Measurements from ENCODE around the gene DAP.

DAP gene

DNA sequence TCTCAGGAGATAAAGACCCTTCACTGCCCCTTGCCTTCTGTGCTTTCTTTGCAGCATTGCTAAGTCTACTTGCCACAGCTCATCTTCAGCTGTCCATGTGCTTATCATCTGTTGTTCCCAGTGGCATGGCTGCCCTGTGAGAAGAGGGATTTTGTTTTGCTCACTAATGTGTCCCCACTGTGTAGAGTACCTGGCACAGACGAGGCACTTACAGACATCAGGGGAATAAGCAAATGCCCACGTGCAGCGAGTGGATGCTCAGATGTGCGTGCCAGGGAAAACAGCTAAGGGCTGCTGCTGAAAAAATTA lies 31.0 kb downstream of the DAP start:
- no peak overlapping the region for H3K4me3 ChIP-seq (replicated peaks; ENCODE audit: low read depth, low read length)
- DNase-seq (ENCODE audit: extremely low read depth, insufficient read length): no peak
- TF ChIP-seq, protein P1, sequence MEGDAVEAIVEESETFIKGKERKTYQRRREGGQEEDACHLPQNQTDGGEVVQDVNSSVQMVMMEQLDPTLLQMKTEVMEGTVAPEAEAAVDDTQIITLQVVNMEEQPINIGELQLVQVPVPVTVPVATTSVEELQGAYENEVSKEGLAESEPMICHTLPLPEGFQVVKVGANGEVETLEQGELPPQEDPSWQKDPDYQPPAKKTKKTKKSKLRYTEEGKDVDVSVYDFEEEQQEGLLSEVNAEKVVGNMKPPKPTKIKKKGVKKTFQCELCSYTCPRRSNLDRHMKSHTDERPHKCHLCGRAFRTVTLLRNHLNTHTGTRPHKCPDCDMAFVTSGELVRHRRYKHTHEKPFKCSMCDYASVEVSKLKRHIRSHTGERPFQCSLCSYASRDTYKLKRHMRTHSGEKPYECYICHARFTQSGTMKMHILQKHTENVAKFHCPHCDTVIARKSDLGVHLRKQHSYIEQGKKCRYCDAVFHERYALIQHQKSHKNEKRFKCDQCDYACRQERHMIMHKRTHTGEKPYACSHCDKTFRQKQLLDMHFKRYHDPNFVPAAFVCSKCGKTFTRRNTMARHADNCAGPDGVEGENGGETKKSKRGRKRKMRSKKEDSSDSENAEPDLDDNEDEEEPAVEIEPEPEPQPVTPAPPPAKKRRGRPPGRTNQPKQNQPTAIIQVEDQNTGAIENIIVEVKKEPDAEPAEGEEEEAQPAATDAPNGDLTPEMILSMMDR (IDR thresholded peaks at IDR 0.05; ENCODE audit: insufficient read depth, low read length, poor library complexity, severe bottlenecking): no peak
- no peaks in the 10 kb centered on the region for H3K27me3 ChIP-seq (replicated peaks; ENCODE audit: control insufficient read depth, insufficient read depth, low read length)
- H3K36me3 ChIP-seq (ENCODE audit: control insufficient read depth, insufficient read depth, low read length): peaks cover 14% of the 10 kb centered on the region

DNA sequence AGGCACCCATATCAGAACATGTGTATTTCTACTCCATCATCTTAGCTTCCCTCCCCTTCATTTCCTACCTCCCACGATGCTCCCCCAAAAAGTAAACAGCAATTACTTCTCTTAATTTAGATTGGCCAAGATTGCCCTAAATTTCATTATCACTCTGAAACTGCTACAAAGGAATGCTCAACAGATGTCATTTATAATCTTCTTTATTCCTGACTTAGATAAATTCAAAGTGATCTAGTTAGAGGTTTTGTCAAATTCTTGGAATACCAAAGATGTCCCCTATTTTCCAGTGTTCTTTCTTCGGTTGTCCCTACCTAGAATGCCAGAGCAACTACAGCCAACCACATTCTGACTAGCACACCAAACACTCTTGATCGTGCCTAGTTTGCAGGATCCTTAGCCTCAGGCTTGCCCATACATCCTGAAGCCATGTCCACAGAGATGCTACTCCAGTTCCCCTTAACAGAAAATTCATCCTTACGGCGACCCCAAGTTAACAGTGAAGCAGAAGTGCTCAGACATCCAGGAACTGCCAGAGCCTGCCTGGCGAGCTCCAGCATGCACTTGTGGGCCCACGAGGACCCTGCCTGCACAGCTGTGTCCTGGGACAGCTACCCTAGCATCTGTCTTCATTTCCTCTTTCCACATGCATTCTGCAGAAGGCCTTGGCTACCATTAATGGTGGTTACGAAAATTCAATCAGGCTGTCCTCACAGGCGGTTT lies 31.6 kb downstream of the DAP start:
- TF ChIP-seq, protein P1 (IDR thresholded peaks at IDR 0.05; ENCODE audit: insufficient read depth, low read length, poor library complexity, severe bottlenecking): no peak
- no peaks in the 10 kb centered on the region for H3K27me3 ChIP-seq (replicated peaks; ENCODE audit: control insufficient read depth, insufficient read depth, low read length)
- H3K4me3 ChIP-seq (replicated peaks; ENCODE audit: low read depth, low read length): no peak overlapping the region
- no peak for DNase-seq (ENCODE audit: extremely low read depth, insufficient read length)
- peaks cover 14% of the 10 kb centered on the region for H3K36me3 ChIP-seq (ENCODE audit: control insufficient read depth, insufficient read depth, low read length)

DNA sequence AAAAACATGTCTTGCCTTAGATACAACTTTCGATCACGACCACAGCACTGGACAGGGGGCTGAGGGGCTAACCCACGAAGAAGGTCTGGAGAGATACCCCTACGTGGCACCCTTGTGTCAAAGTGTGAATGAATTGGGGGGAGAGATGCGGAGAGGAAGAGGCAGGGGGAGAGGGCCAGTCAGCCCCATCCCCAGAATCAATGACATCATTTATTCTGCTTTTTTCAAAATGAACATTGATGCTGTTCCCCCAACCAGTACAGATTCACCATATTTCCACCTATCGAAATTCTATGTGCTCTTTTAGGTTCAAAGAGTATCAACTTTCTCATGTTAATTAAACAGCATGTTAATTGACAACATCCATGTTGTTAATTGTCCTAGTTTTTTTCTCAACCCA lies 32.4 kb downstream of the DAP start:
- H3K36me3 ChIP-seq (ENCODE audit: control insufficient read depth, insufficient read depth, low read length): peaks cover 14% of the 10 kb centered on the region
- no peak overlapping the region for H3K4me3 ChIP-seq (replicated peaks; ENCODE audit: low read depth, low read length)
- no peaks in the 10 kb centered on the region for H3K27me3 ChIP-seq (replicated peaks; ENCODE audit: control insufficient read depth, insufficient read depth, low read length)
- DNase-seq (ENCODE audit: extremely low read depth, insufficient read length): no peak
- TF ChIP-seq, protein P1 (IDR thresholded peaks at IDR 0.05; ENCODE audit: insufficient read depth, low read length, poor library complexity, severe bottlenecking): no peak

DNA sequence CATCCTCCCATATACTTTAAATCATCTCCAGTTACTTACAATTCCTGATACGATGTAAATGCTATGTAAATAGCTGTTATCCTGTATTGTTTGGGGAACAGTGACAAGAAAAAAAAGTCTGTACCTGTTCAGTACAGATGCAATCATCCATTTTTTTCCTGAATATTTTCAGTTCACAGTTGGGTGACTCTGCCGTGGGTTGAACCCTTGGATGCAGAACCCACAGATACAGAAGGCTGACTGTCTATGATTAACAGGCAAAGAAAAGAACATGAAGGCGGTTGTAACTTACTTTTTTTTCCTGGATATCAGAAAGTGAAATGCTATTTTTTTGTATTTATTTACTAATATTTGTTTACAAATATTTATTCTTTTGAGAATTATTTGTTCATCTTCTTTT lies 33.2 kb downstream of the DAP start:
- peaks cover 14% of the 10 kb centered on the region for H3K36me3 ChIP-seq (ENCODE audit: control insufficient read depth, insufficient read depth, low read length)
- DNase-seq (ENCODE audit: extremely low read depth, insufficient read length): no peak
- H3K4me3 ChIP-seq (replicated peaks; ENCODE audit: low read depth, low read length): no peak overlapping the region
- no peaks in the 10 kb centered on the region for H3K27me3 ChIP-seq (replicated peaks; ENCODE audit: control insufficient read depth, insufficient read depth, low read length)
- TF ChIP-seq, protein P1 (IDR thresholded peaks at IDR 0.05; ENCODE audit: insufficient read depth, low read length, poor library complexity, severe bottlenecking): no peak

DNA sequence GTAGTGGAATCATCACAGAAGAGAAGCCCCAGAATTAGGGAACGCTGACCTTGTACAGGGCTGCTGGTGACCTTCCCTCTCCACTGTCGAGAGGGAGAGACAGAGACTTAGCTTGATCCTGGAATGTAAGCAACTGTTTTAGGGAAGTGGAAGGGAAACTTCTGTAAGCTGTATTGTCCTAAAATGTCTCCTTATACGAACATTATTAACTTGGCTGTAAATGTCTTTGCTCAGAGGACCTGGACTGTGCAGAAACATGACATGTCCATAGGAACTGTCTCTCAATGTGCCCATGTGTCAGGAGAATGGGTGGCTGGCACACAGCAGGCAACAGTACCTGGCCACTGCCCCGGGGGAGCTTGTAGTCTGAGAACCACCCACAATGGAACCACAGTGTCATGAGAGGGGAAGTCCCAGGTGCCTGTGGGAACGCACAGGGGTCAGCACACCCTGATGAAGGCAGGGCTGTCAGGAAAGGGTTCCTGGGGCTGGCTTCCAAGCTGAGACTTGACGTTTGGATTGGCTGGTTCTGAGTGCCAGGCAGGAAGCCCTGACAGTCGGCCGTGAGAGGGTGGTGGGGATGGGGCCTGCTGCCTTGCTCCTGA lies 34.0 kb downstream of the DAP start:
- TF ChIP-seq, protein P1 (IDR thresholded peaks at IDR 0.05; ENCODE audit: insufficient read depth, low read length, poor library complexity, severe bottlenecking): no peak
- Histone ChIP-seq H3K27me3 (replicated peaks; ENCODE audit: control insufficient read depth, insufficient read depth, low read length) (no peaks in the 10 kb centered on the region), H3K36me3 (ENCODE audit: control insufficient read depth, insufficient read depth, low read length) (peaks cover 13% of the 10 kb centered on the region), H3K4me3 (replicated peaks; ENCODE audit: low read depth, low read length) (no peak overlapping the region)
- DNase-seq (ENCODE audit: extremely low read depth, insufficient read length): no peak
